Fibroblast of skin of left quadriceps (primary cell): Measurements from ENCODE around the gene OR4K15.
"Not testable (repeated sequence)": the region's sequence is repeated elsewhere in the genome, so short reads cannot be mapped to it uniquely, and the experiment has no call there.

Experiments used
- DNase-seq, 2 experiments: peaks; one replicate each; pipeline ENCODE4 v3.0.0-alpha.2; 2013; ENCODE audit warnings: low read depth in 2 of 2

The OR4K15 gene

GRCh38 chr14:19975291-19975690, at the start of gene OR4K15:
OR4K15 (plus strand) TSS chr14:19975591; CDS start chr14:19975591, 0 bp downstream.
- DNase-seq: no peak

- no peak for DNase-seq
These were observed 44.8 kb upstream of the OR4K15 start, which contains the start of gene OR4K1 for GRCh38 chr14:19930617-19931016. OR4K1 (plus strand) TSS chr14:19930917; CDS start chr14:19935667, 4,750 bp downstream.

- no peak for DNase-seq
These were observed 33.7 kb upstream of the OR4K15 start for GRCh38 chr14:19941668-19942067.

- DNase-seq: no peak
These were observed 27.8 kb upstream of the OR4K15 start for GRCh38 chr14:19947413-19948090.

GRCh38 chr14:19949218-19949617, 26.2 kb upstream of the OR4K15 start:
- no peak for DNase-seq

- DNase-seq: not testable (repeated sequence)
These were observed 5.7 kb upstream of the OR4K15 start for GRCh38 chr14:19969735-19970134.

- no peak for DNase-seq
These were observed 547 bp upstream of the OR4K15 start for GRCh38 chr14:19974844-19975243.

- DNase-seq: no peak
These were observed 18.0 kb downstream of the OR4K15 start for GRCh38 chr14:19993438-19993837.

GRCh38 chr14:20001863-20002262, 26.5 kb downstream of the OR4K15 start, which contains the start of gene OR4Q2:
OR4Q2 (plus strand) TSS chr14:20002163.
- DNase-seq: no peak

- DNase-seq: no peak
These were observed 26.9 kb downstream of the OR4K15 start for GRCh38 chr14:20002319-20002718.

- no peak for DNase-seq
These were observed 32.8 kb downstream of the OR4K15 start for GRCh38 chr14:20008156-20008555.

GRCh38 chr14:20019257-20019865, 44.0 kb downstream of the OR4K15 start, which contains the start of gene OR4K14:
OR4K14 (minus strand) TSS chr14:20019307; CDS start chr14:20015193, 4,114 bp downstream.
- no peak for DNase-seq
